A549 (cell line): ENCODE measurements around the gene ACTL7B. TPM values are rescaled to one million over a fixed set of nuclear protein-coding genes. Genes with fewer than 3 reads are reported as not detected.

Experiments used
- ATAC-seq, 2 experiments: fragments of 200-7000 bp in 1 of 2; fragments of >200 bp in 1 of 2; cut with Nextera tagmentation in 1 of 2; cut with Tn5 transposase in 1 of 2; 3 replicates each; pipeline versions ENCODE4 v1.8.0 to v1.9.1; 2018 to 2020; ENCODE audit warnings: mild to moderate bottlenecking in 1 of 2, moderate library complexity in 1 of 2
- CTCF ChIA-PET: fragments of 300-600 bp; sonication (Branson Sonifier 250); formaldehyde crosslinking; extraction: SDS; loops from one replicate; lab custom pipeline; 2021; ENCODE audit warnings: antibody characterized with exemption, inconsistent platforms; lab: Yijun Ruan, JAX
- POLR2A ChIA-PET: fragments of 350-600 bp; formaldehyde crosslinking; extraction: SDS; loops from one replicate; lab custom pipeline; 2021; ENCODE audit warnings: antibody characterized with exemption, inconsistent platforms; lab: Yijun Ruan, JAX
- DNase-seq, 2 experiments: peaks; one replicate each; pipeline versions ENCODE4 v3.0.0 to v3.0.0-alpha.2; 2011 to 2016; ENCODE audit warnings: low read depth in 1 of 2, low spot score in 1 of 2
- FAIRE-seq: peaks from 2 replicates; lab custom pipeline; 2011; peaks lifted over from hg19 to GRCh38; lab: Jason Lieb, UNC
- H3K27ac ChIP-seq, 2 experiments: fragments of >200 bp; sonication (Bioruptor Twin); formaldehyde crosslinking; 3 replicates each; pipeline ENCODE4 v1.5.1; 2016 to 2017
- H3K4me1 ChIP-seq: fragments of >200 bp; sonication (Bioruptor Twin); formaldehyde crosslinking; 3 replicates; pipeline ENCODE4 v1.6.1; 2016
- H3K4me2 ChIP-seq: fragments of >200 bp; sonication (Bioruptor Twin); formaldehyde crosslinking; 3 replicates; pipeline ENCODE4 v1.6.1; 2016
- H3K4me3 ChIP-seq: fragments of >200 bp; sonication (Bioruptor Twin); formaldehyde crosslinking; 3 replicates; pipeline ENCODE4 v1.5.1; 2016
- H3K9me3 ChIP-seq: fragments of >200 bp; sonication (Bioruptor Twin); formaldehyde crosslinking; 3 replicates; pipeline ENCODE4 v1.6.1; 2016
- CBX2 ChIP-seq: fragments of 200-600 bp; sonication (generic); IDR thresholded peaks from 2 replicates; pipeline ENCODE4 v1.6.1; 2016; ENCODE audit warnings: low read depth, mild to moderate bottlenecking, borderline replicate concordance
- CEBPB ChIP-seq, 2 experiments: fragments of >200 bp in 1 of 2; sonication (Bioruptor Twin) in 1 of 2; formaldehyde crosslinking in 1 of 2; IDR thresholded peaks; 2 replicates each; pipeline ENCODE4 v1.6.1; 2012 to 2016
- EHF ChIP-seq: fragments of 250-450 bp; sonication (Bioruptor Pico); IDR thresholded peaks from 2 replicates; pipeline ENCODE4 v1.5.0; 2020; ENCODE audit warnings: mild to moderate bottlenecking
- FOSL2 ChIP-seq, 2 experiments: fragments of 450-650 bp in 1 of 2; fragments of >200 bp in 1 of 2; sonication (Bioruptor Twin) in 1 of 2; formaldehyde crosslinking; IDR thresholded peaks; 2 replicates each; pipeline versions ENCODE4 v1.5.0 to v1.6.1; 2016 to 2020; ENCODE audit warnings: mild to moderate bottlenecking in 1 of 2, moderate library complexity in 1 of 2
- GATA3 ChIP-seq: IDR thresholded peaks from 2 replicates; pipeline ENCODE4 v1.6.1; 2012; ENCODE audit warnings: borderline replicate concordance
- HOXA7 ChIP-seq: fragments of 250-450 bp; sonication (Bioruptor Pico); IDR thresholded peaks from 2 replicates; pipeline ENCODE4 v1.5.0; 2020; ENCODE audit warnings: mild to moderate bottlenecking, moderate library complexity
- HOXB13 ChIP-seq: fragments of 250-450 bp; sonication (Bioruptor Pico); IDR thresholded peaks from 2 replicates; pipeline ENCODE4 v1.5.0; 2020; ENCODE audit warnings: low read depth, mild to moderate bottlenecking, moderate library complexity
- MAFK ChIP-seq: fragments of 450-650 bp; IDR thresholded peaks from 2 replicates; pipeline ENCODE4 v1.6.1; 2014; ENCODE audit not compliant: partially characterized antibody
- PHF8 ChIP-seq: fragments of 200-600 bp; sonication (generic); IDR thresholded peaks from 2 replicates; pipeline ENCODE4 v1.6.1; 2016; ENCODE audit warnings: low read depth, mild to moderate bottlenecking, antibody characterized with exemption, moderate library complexity, borderline replicate concordance
- POLR2AphosphoS2 ChIP-seq: conservative IDR thresholded peaks from 2 replicates; pipeline ENCODE4 v1.6.1; 2012; ENCODE audit warnings: low read length, improper control_type of control experiment, inconsistent platforms
- RAD21 ChIP-seq, 2 experiments: fragments of >200 bp in 1 of 2; sonication (Bioruptor Twin) in 1 of 2; formaldehyde crosslinking in 1 of 2; IDR thresholded peaks in 1 of 2; conservative IDR thresholded peaks in 1 of 2; 2 replicates in 1 of 2; 3 replicates in 1 of 2; pipeline ENCODE4 v1.6.1; 2012 to 2018; ENCODE audit warnings: inconsistent platforms in 1 of 2
- RARB ChIP-seq: fragments of 250-450 bp; sonication (Bioruptor Pico); IDR thresholded peaks from 2 replicates; pipeline ENCODE4 v1.8.0; 2021; ENCODE audit warnings: mild to moderate bottlenecking, moderate library complexity
- RFX5 ChIP-seq: fragments of 450-650 bp; IDR thresholded peaks from 2 replicates; pipeline ENCODE4 v1.7.1; 2014; ENCODE audit warnings: antibody characterized with exemption, mild to moderate bottlenecking, moderate library complexity
- SMC3 ChIP-seq: fragments of >200 bp; sonication (Bioruptor Twin); formaldehyde crosslinking; IDR thresholded peaks from 3 replicates; pipeline ENCODE4 v1.6.1; 2018; ENCODE audit warnings: inconsistent platforms
- TFCP2L1 ChIP-seq: fragments of 250-450 bp; sonication (Bioruptor Pico); IDR thresholded peaks from 2 replicates; pipeline ENCODE4 v1.5.0; 2021; ENCODE audit warnings: mild to moderate bottlenecking
- TP53 ChIP-seq: fragments of 250-450 bp; sonication (Bioruptor Pico); IDR thresholded peaks from 2 replicates; pipeline ENCODE4 v1.5.0; 2021; ENCODE audit warnings: mild to moderate bottlenecking, moderate library complexity
- ZC3H11A ChIP-seq: fragments of 450-650 bp; IDR thresholded peaks from 2 replicates; pipeline ENCODE4 v1.6.1; 2014; ENCODE audit warnings: antibody characterized with exemption, mild to moderate bottlenecking
- ZSCAN20 ChIP-seq: fragments of 250-450 bp; sonication (Bioruptor Pico); IDR thresholded peaks from 2 replicates; pipeline ENCODE4 v1.8.0; 2022; ENCODE audit warnings: mild to moderate bottlenecking, moderate library complexity
- WGBS: methylation state at CpG from one replicate; pipeline ENCODE4 v1.1.6; 2017; ENCODE audit errors: missing lambda C conversion rate; 5-methylcytosine and 5-hydroxymethylcytosine counted together
- polyA plus RNA-seq, 4 experiments: library from polyadenylated mRNA; depleted of rRNA in 3 of 4; stranded (reverse); fragments of >200 nt; fragmentation: RNase III in 1 of 4; extraction: RNeasy Plus Mini Kit Qiagen cat#74134 plus additional on column Dnase treatment in 1 of 4; gene quantifications; 2 replicates in 3 of 4; 3 replicates in 1 of 4; pipeline ENCODE4 v1.2.3, GENCODE V29; 2011 to 2017
- TF ChIP-seq, protein P1 (sequence below): fragments of 200-600 bp; sonication (generic); IDR thresholded peaks from 2 replicates; pipeline ENCODE4 v1.6.1; 2016; ENCODE audit warnings: antibody characterized with exemption, mild to moderate bottlenecking, moderate library complexity
- TF ChIP-seq, protein P2 (sequence below): IDR thresholded peaks from 2 replicates; pipeline ENCODE4 v1.6.1; 2012; ENCODE audit warnings: low read depth, borderline replicate concordance
- TF ChIP-seq, protein P3 (sequence below): fragments of >200 bp; sonication (Bioruptor Twin); formaldehyde crosslinking; IDR thresholded peaks from 3 replicates; pipeline ENCODE4 v1.6.1; 2016
- TF ChIP-seq, protein P4 (sequence below): IDR thresholded peaks from 2 replicates; pipeline ENCODE4 v1.6.1; 2012
- TF ChIP-seq, protein P5 (sequence below): fragments of >200 bp; sonication (Bioruptor Twin); formaldehyde crosslinking; IDR thresholded peaks from 2 replicates; pipeline ENCODE4 v1.6.1; 2016

ACTL7B gene
- polyA plus RNA-seq, 2 of the 4 experiments (the other 2 are of a cell fraction) = not detected

DNA sequence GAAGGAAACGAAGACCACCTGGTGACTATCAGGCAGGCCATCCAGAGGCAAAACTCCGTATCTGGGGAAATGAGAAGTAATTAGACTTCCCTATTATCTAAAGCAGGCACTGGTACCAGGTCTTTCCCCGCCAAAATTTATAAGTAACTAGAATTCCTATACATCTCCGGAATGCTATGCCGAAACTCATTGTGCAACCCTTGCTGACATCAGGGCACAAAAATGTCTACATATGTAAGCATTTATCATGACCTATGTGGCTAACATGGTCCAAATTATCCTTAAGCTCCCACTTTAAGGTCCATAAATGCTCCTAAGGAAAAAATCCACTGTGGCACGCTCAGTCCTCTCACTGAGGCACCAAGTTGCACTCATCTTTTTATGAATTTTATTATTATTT is 17.8 kb downstream of the ACTL7B start:
- peak in 1 of 2 experiments; percentile 12 for DNase-seq
- WGBS = 66% methylated on average over 6 of the region's 6 CpGs
- Histone ChIP-seq H3K9me3 (no peaks in the 10 kb centered on the region), H3K4me2 (no peak overlapping the region; the same call in 2 of the 3 replicates), H3K4me3 (no peak overlapping the region), H3K4me1 (no peaks in the 10 kb centered on the region), H3K27ac (no peak overlapping the region)
- POLR2A ChIA-PET = no interaction called here
- CTCF ChIA-PET = interaction anchor here (1.3 kb wide), 1 partner anchor 17 kb away, joined by 3 read pairs; no protein-coding TSS in a partner anchor
- TF ChIP-seq CBX2 (no peak), CEBPB (IDR thresholded peaks at IDR 0.05) (peak in 1 of 2 experiments; percentile 75; a peak in 2 of 4 replicates)
- ATAC-seq = no peak; a peak in 1 of 6 replicates
- no peak for FAIRE-seq

DNA sequence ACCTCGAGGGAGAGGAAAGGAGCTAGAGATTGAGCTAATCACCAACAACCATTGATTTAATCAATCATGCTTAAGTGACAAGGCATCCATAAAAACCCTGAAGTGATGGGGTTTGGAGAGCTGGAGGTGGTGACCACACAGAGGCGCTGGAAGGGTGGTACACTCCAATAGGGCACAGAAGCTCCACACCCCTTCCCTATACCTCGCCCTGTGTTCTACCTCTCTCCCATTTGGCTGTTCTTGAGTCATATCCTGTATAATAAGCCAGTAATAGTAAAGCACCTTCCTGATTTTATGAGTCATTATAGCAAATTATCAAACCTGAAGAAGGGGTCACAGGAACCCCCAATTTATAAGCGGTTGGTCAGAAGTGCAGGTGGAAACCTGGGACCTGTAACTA is 18.3 kb downstream of the ACTL7B start:
- H3K4me3 ChIP-seq = no peak overlapping the region
- FAIRE-seq (no peak), DNase-seq (no peak), ATAC-seq (peak; percentile 45 to 54; a peak in 3 of 6 replicates)
- ChIA-PET POLR2A (no interaction called here), CTCF (interaction anchor here (1.3 kb wide), 2 partner anchors 13 to 16 kb away, joined by 3 to 7 read pairs; no protein-coding TSS in a partner anchor)
- 45% methylated on average over 4 of the region's 4 CpGs for WGBS
- no peak overlapping the region; the same call in 2 of the 3 replicates for H3K4me2 ChIP-seq
- no peaks in the 10 kb centered on the region for H3K9me3 ChIP-seq
- H3K27ac ChIP-seq = no peak overlapping the region
- no peaks in the 10 kb centered on the region for H3K4me1 ChIP-seq
- TF ChIP-seq FOSL2 (IDR thresholded peaks at IDR 0.05) (no peak), FOSL2 (CRISPR knock-in tag; IDR thresholded peaks at IDR 0.05) (no peak), RAD21 (conservative IDR thresholded peaks at IDR 0.05 in 1 of 2, IDR thresholded peaks at IDR 0.05 in 1 of 2) (no peak), ZC3H11A (no peak)
- TF ChIP-seq, protein P1, sequence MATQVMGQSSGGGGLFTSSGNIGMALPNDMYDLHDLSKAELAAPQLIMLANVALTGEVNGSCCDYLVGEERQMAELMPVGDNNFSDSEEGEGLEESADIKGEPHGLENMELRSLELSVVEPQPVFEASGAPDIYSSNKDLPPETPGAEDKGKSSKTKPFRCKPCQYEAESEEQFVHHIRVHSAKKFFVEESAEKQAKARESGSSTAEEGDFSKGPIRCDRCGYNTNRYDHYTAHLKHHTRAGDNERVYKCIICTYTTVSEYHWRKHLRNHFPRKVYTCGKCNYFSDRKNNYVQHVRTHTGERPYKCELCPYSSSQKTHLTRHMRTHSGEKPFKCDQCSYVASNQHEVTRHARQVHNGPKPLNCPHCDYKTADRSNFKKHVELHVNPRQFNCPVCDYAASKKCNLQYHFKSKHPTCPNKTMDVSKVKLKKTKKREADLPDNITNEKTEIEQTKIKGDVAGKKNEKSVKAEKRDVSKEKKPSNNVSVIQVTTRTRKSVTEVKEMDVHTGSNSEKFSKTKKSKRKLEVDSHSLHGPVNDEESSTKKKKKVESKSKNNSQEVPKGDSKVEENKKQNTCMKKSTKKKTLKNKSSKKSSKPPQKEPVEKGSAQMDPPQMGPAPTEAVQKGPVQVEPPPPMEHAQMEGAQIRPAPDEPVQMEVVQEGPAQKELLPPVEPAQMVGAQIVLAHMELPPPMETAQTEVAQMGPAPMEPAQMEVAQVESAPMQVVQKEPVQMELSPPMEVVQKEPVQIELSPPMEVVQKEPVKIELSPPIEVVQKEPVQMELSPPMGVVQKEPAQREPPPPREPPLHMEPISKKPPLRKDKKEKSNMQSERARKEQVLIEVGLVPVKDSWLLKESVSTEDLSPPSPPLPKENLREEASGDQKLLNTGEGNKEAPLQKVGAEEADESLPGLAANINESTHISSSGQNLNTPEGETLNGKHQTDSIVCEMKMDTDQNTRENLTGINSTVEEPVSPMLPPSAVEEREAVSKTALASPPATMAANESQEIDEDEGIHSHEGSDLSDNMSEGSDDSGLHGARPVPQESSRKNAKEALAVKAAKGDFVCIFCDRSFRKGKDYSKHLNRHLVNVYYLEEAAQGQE = no peak

DNA sequence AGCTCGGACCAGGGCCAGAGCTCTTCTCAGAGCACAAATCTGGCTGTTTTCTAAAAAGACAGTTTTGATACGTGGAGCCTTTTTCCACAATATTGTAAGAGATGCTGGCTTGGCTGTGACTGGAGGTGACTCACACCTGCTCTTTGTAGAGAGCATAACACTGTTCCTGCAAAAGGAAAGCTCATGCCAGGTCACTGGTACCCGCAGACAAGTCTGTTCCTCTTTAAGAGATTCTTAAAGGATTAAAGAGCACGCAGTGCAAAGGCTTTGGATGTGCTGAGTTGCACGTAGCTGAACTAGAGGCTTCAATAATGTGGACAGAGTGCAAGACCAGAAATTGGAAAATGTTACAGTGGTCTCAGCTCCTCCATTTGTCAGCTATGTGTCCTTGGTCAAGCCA is 19.0 kb downstream of the ACTL7B start:
- no peak overlapping the region for H3K4me3 ChIP-seq
- no peak overlapping the region for H3K27ac ChIP-seq
- no peaks in the 10 kb centered on the region for H3K4me1 ChIP-seq
- ChIA-PET CTCF (interaction anchor here (1.3 kb wide), 1 partner anchor 12 kb away, joined by 7 read pairs; no protein-coding TSS in a partner anchor), POLR2A (interaction anchor here (0.6 to 0.8 kb wide), 2 partner anchors 17 to 683 kb away, joined by 3 read pairs; no protein-coding TSS in a partner anchor)
- no peaks in the 10 kb centered on the region for H3K9me3 ChIP-seq
- no peak overlapping the region for H3K4me2 ChIP-seq
- ATAC-seq (peak in 1 of 2 experiments; percentile 43; a peak in 1 of 6 replicates), DNase-seq (no peak), FAIRE-seq (no peak)
- TF ChIP-seq, protein P2, sequence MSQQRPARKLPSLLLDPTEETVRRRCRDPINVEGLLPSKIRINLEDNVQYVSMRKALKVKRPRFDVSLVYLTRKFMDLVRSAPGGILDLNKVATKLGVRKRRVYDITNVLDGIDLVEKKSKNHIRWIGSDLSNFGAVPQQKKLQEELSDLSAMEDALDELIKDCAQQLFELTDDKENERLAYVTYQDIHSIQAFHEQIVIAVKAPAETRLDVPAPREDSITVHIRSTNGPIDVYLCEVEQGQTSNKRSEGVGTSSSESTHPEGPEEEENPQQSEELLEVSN = no peak
- TF ChIP-seq TP53 (CRISPR knock-in tag) (no peak), MAFK (no peak), TFCP2L1 (no peak), EHF (CRISPR knock-in tag) (no peak), POLR2AphosphoS2 (no peak), ZSCAN20 (CRISPR knock-in tag) (no peak), PHF8 (no peak), RFX5 (no peak), HOXB13 (CRISPR knock-in tag) (no peak), RAD21 (conservative IDR thresholded peaks at IDR 0.05 in 1 of 2, IDR thresholded peaks at IDR 0.05 in 1 of 2) (no peak), RARB (CRISPR knock-in tag) (no peak), HOXA7 (CRISPR knock-in tag) (no peak), SMC3 (no peak), GATA3 (no peak)
- TF ChIP-seq, protein P3, sequence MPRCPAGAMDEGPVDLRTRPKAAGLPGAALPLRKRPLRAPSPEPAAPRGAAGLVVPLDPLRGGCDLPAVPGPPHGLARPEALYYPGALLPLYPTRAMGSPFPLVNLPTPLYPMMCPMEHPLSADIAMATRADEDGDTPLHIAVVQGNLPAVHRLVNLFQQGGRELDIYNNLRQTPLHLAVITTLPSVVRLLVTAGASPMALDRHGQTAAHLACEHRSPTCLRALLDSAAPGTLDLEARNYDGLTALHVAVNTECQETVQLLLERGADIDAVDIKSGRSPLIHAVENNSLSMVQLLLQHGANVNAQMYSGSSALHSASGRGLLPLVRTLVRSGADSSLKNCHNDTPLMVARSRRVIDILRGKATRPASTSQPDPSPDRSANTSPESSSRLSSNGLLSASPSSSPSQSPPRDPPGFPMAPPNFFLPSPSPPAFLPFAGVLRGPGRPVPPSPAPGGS = no peak
- TF ChIP-seq, protein P4, sequence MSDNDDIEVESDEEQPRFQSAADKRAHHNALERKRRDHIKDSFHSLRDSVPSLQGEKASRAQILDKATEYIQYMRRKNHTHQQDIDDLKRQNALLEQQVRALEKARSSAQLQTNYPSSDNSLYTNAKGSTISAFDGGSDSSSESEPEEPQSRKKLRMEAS = no peak
- TF ChIP-seq, protein P5, sequence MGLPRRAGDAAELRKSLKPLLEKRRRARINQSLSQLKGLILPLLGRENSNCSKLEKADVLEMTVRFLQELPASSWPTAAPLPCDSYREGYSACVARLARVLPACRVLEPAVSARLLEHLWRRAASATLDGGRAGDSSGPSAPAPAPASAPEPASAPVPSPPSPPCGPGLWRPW = no peak
- 55% methylated on average over 5 of the region's 5 CpGs for WGBS
